ENCODE results near the gene SERINC2. TPM values are rescaled to one million over a fixed set of nuclear protein-coding genes. Genes with fewer than 3 reads are reported as not detected.
"Not testable (repeated sequence)": the region's sequence is repeated elsewhere in the genome, so short reads cannot be mapped to it uniquely, and the experiment has no call there.

Gene SERINC2
- total RNA-seq, 1 experiment from 2014 or later = 67.7 TPM

GRCh38 chr1:31381394-31382294, 31.4 kb upstream of the SERINC2 start:
- CTCF ChIA-PET = no interaction called here
- H3K36me3 Mint-ChIP-seq (ENCODE audit: insufficient read depth, unreplicated experiment) = peaks cover 3% of the 10 kb centered on the region
- H3K4me1 Mint-ChIP-seq (ENCODE audit: low read depth, unreplicated experiment) = peaks cover 32% of the 10 kb centered on the region
- no peak overlapping the region for H3K4me3 Mint-ChIP-seq (ENCODE audit: low read depth, unreplicated experiment)
- intact Hi-C loops (cut with micrococcal nuclease; ENCODE audit: unreplicated experiment) = no loop called here
- TF ChIP-seq, protein P1, sequence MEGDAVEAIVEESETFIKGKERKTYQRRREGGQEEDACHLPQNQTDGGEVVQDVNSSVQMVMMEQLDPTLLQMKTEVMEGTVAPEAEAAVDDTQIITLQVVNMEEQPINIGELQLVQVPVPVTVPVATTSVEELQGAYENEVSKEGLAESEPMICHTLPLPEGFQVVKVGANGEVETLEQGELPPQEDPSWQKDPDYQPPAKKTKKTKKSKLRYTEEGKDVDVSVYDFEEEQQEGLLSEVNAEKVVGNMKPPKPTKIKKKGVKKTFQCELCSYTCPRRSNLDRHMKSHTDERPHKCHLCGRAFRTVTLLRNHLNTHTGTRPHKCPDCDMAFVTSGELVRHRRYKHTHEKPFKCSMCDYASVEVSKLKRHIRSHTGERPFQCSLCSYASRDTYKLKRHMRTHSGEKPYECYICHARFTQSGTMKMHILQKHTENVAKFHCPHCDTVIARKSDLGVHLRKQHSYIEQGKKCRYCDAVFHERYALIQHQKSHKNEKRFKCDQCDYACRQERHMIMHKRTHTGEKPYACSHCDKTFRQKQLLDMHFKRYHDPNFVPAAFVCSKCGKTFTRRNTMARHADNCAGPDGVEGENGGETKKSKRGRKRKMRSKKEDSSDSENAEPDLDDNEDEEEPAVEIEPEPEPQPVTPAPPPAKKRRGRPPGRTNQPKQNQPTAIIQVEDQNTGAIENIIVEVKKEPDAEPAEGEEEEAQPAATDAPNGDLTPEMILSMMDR (IDR thresholded peaks at IDR 0.05; ENCODE audit: unreplicated experiment) = no peak
- no peaks in the 10 kb centered on the region for H3K9me3 Mint-ChIP-seq (ENCODE audit: low read depth, unreplicated experiment)
- H3K27ac Mint-ChIP-seq (ENCODE audit: unreplicated experiment) = no peak overlapping the region
- DNase-seq = peak; percentile 14
- no TSS peak for BruUV-seq (replicated peaks)
- H3K27me3 Mint-ChIP-seq (ENCODE audit: unreplicated experiment) = no peaks in the 10 kb centered on the region

- TF ChIP-seq, protein P1 (IDR thresholded peaks at IDR 0.05; ENCODE audit: unreplicated experiment) = no peak
- no peaks in the 10 kb centered on the region for H3K9me3 Mint-ChIP-seq (ENCODE audit: low read depth, unreplicated experiment)
- no peak overlapping the region for H3K27ac Mint-ChIP-seq (ENCODE audit: unreplicated experiment)
- H3K4me1 Mint-ChIP-seq (ENCODE audit: low read depth, unreplicated experiment) = peaks cover 26% of the 10 kb centered on the region
- H3K4me3 Mint-ChIP-seq (ENCODE audit: low read depth, unreplicated experiment) = no peak overlapping the region
- H3K36me3 Mint-ChIP-seq (ENCODE audit: insufficient read depth, unreplicated experiment) = no peaks in the 10 kb centered on the region
- no peak for DNase-seq
- H3K27me3 Mint-ChIP-seq (ENCODE audit: unreplicated experiment) = no peaks in the 10 kb centered on the region
- no TSS peak for BruUV-seq (replicated peaks)
- CTCF ChIA-PET = no interaction called here
- intact Hi-C loops (cut with micrococcal nuclease; ENCODE audit: unreplicated experiment) = no loop called here
These were observed 30.5 kb upstream of the SERINC2 start for GRCh38 chr1:31382379-31382989.

- Mint-ChIP-seq H3K36me3 (ENCODE audit: insufficient read depth, unreplicated experiment) (no peaks in the 10 kb centered on the region), H3K9me3 (ENCODE audit: low read depth, unreplicated experiment) (no peaks in the 10 kb centered on the region), H3K4me3 (ENCODE audit: low read depth, unreplicated experiment) (no peak overlapping the region), H3K27ac (ENCODE audit: unreplicated experiment) (no peak overlapping the region), H3K27me3 (ENCODE audit: unreplicated experiment) (no peaks in the 10 kb centered on the region), H3K4me1 (ENCODE audit: low read depth, unreplicated experiment) (peaks cover 18% of the 10 kb centered on the region)
- TF ChIP-seq, protein P1 (IDR thresholded peaks at IDR 0.05; ENCODE audit: unreplicated experiment) = no peak
- intact Hi-C loops (cut with micrococcal nuclease; ENCODE audit: unreplicated experiment) = no loop called here
- CTCF ChIA-PET = interaction anchor here (0.7 to 1.3 kb wide), 3 partner anchors 11 to 306 kb away, joined by 3 to 7 read pairs (median 4); no protein-coding TSS in a partner anchor
- no peak for DNase-seq
- no TSS peak for BruUV-seq (replicated peaks)
These were observed 29.0 kb upstream of the SERINC2 start for GRCh38 chr1:31383967-31384366.

DNA sequence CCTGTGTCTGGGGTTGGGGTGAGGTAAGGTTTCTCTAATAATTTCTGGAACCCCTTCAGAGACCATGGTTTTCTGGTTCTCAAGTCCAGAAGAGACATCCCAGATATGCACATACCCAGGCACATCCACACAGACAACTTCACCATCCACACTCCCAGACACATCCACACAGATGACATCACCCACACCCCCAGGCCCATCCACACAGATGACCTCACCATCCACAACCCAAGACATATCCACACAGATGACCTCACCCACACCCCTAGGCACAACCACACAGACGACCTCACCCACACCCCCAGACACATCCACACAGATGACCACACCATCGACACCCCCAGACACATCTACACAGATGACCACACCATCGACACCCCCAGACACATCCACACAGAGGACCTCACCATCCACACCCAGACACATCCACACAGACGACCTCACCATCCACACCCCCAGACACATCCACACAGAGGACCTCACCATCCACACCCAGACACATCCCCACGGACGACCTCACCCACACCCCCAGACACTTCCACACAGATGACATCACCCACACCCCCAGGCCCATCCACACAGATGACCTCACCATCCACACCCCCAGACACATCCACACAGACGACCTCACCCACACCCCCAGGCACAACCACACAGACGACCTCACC, 26.3 kb upstream of the SERINC2 start:
- Mint-ChIP-seq H3K4me1 (ENCODE audit: low read depth, unreplicated experiment) (peaks cover 18% of the 10 kb centered on the region), H3K4me3 (ENCODE audit: low read depth, unreplicated experiment) (peak overlapping the region; percentile 12)
- CTCF ChIA-PET; H3K27me3 Mint-ChIP-seq (ENCODE audit: unreplicated experiment); H3K27ac Mint-ChIP-seq (ENCODE audit: unreplicated experiment); H3K9me3 Mint-ChIP-seq (ENCODE audit: low read depth, unreplicated experiment); BruUV-seq (replicated peaks); intact Hi-C loops (cut with micrococcal nuclease; ENCODE audit: unreplicated experiment); DNase-seq; H3K36me3 Mint-ChIP-seq (ENCODE audit: insufficient read depth, unreplicated experiment): not testable (repeated sequence)
